Body of pancreas (tissue), 4 donors: ENCODE measurements around the gene TAPT1. TPM values are rescaled to one million over a fixed set of nuclear protein-coding genes. Genes with fewer than 3 reads are reported as not detected.

Source experiments
- ATAC-seq: fragments of 150-250 bp; one replicate; pipeline ENCODE4 v1.9.1; 2016
- DNase-seq, 4 donors: peaks; one replicate each; pipeline ENCODE4 v3.0.0-alpha.2; 2019
- H3K27ac ChIP-seq, 4 donors: fragments of 200-600 bp; sonication (generic); 1 replicate in 3 of 4; 2 replicates in 1 of 4; pipeline versions ENCODE4 v1.5.1 to v1.6.1; 2016 to 2019; ENCODE audit warnings: mild to moderate bottlenecking in 1 of 4, mixed read lengths in 1 of 4, moderate library complexity in 1 of 4
- H3K27me3 ChIP-seq, 2 donors: fragments of 200-600 bp; sonication (generic); one replicate each; pipeline ENCODE4 v1.6.0; 2016; ENCODE audit warnings: mild to moderate bottlenecking in 1 of 2
- H3K36me3 ChIP-seq, 2 donors: fragments of 200-600 bp; sonication (generic); replicated peaks in 1 of 2; 2 replicates each; pipeline ENCODE4 v1.5.1; 2016; ENCODE audit warnings: low read depth in 2 of 2; ENCODE audit not compliant: insufficient read depth in 1 of 2
- H3K4me1 ChIP-seq: fragments of 200-600 bp; sonication (generic); one replicate; pipeline ENCODE4 v1.6.0; 2016
- H3K4me3 ChIP-seq, 2 donors: fragments of 200-600 bp; sonication (generic); 1 replicate in 1 of 2; 2 replicates in 1 of 2; pipeline ENCODE4 v1.5.1; 2016 to 2019
- H3K9me3 ChIP-seq, 3 donors: fragments of 200-600 bp; sonication (generic); 1 replicate in 2 of 3; 2 replicates in 1 of 3; pipeline ENCODE4 v1.5.1; 2016
- POLR2A ChIP-seq, 3 donors: fragments of 450-650 bp; IDR thresholded peaks; one replicate each; pipeline ENCODE4 v1.6.1; 2016; ENCODE audit warnings: antibody characterized with exemption in 3 of 3, mild to moderate bottlenecking in 2 of 3
- WGBS, 2 donors: methylation state at CpG; one replicate each; pipeline ENCODE4 v1.1.5; 2017; 5-methylcytosine and 5-hydroxymethylcytosine counted together
- intact Hi-C: fragments of 100-400 bp; cut with DNase I; formaldehyde crosslinking; loops from one replicate; pipeline ENCODE4 v1.15.1; 2023
- total RNA-seq, 2 donors: library from RNA; depleted of rRNA; stranded (reverse); fragments of >200 nt; gene quantifications; one replicate each; pipeline ENCODE4 v1.1.0, GENCODE V29; 2016
- TF ChIP-seq, protein P1 (sequence below), 7 experiments: fragments of 450-650 bp in 4 of 7; fragments of 200-600 bp in 3 of 7; sonication (generic) in 3 of 7; IDR thresholded peaks; one replicate each; pipeline ENCODE4 v1.5.1; 2016 to 2019; ENCODE audit warnings: antibody characterized with exemption in 7 of 7

TAPT1 gene
- total RNA-seq, 2 donors from 2014 or later: 26.4 to 30.9 TPM

DNA sequence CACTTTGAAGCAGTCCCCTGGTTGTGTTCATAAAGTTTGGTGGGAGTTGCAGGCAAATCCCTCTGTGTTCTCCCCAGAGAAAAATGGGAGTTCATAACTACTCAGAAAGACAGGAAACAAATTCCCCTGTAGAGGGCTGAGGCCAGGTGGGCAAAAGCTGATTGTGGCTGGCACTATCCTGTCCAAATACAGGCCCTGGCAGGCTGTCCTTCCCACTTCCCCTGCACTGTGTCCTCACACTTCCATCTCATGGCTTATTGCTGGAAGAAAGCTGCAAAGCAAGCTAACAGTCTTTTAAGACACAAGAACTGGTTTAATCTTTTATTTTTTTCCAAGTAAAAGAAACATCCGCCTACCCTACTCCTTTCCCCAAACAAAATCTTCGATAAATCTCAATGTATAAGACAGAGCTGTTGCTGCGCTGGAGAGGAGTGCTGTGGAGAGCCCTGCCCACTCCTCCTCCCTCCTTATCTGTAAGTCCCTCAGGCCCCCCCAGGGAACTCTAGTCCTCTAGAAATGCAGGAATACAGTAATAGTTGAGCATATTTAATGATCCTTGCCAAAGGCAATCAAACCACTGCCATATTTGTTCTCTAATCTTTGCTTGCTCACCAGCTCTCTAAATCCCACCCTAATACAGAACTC is 14.0 kb downstream of the TAPT1 start:
- peaks cover 31% of the 10 kb centered on the region for H3K4me1 ChIP-seq
- H3K36me3 ChIP-seq: no peaks in the 10 kb centered on the region
- no peak for DNase-seq
- no peaks in the 10 kb centered on the region for H3K9me3 ChIP-seq
- no peak for TF ChIP-seq POLR2A (IDR thresholded peaks at IDR 0.05)
- TF ChIP-seq, protein P1, sequence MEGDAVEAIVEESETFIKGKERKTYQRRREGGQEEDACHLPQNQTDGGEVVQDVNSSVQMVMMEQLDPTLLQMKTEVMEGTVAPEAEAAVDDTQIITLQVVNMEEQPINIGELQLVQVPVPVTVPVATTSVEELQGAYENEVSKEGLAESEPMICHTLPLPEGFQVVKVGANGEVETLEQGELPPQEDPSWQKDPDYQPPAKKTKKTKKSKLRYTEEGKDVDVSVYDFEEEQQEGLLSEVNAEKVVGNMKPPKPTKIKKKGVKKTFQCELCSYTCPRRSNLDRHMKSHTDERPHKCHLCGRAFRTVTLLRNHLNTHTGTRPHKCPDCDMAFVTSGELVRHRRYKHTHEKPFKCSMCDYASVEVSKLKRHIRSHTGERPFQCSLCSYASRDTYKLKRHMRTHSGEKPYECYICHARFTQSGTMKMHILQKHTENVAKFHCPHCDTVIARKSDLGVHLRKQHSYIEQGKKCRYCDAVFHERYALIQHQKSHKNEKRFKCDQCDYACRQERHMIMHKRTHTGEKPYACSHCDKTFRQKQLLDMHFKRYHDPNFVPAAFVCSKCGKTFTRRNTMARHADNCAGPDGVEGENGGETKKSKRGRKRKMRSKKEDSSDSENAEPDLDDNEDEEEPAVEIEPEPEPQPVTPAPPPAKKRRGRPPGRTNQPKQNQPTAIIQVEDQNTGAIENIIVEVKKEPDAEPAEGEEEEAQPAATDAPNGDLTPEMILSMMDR (IDR thresholded peaks at IDR 0.05): no peak
- WGBS, 2 donors: 67 to 83% methylated on average over 3 of the region's 3 CpGs
- ATAC-seq: no peak
- no peak overlapping the region for H3K4me3 ChIP-seq
- no peaks in the 10 kb centered on the region for H3K27me3 ChIP-seq
- no peak overlapping the region for H3K27ac ChIP-seq
- intact Hi-C loops: no loop called here

DNA sequence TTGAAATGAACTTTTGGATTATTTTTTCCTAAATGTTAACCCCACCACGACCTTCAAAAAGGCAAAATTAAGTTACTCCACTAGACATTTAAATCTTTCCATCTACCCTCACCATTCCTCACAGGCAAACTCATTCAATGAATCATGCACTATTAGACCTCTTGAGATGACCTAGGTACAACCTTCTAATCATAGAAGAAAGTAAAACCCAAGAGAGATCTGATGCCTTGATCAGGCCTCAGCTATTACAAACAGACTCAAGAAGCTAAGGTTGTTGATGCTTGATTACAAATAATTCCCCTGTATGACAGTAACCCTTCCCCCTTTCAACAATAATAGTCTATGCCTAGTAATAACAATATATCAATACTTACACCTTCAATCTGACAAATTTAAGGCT is 18.9 kb downstream of the TAPT1 start:
- H3K27ac ChIP-seq: no peak overlapping the region
- 83 to 97% methylated on average over 1 of the region's 1 CpG for WGBS, 2 donors
- H3K9me3 ChIP-seq: no peaks in the 10 kb centered on the region
- DNase-seq: no peak
- intact Hi-C loops: no loop called here
- H3K4me3 ChIP-seq: no peak overlapping the region
- H3K4me1 ChIP-seq: no peaks in the 10 kb centered on the region
- TF ChIP-seq, protein P1 (IDR thresholded peaks at IDR 0.05): no peak
- no peak for TF ChIP-seq POLR2A (IDR thresholded peaks at IDR 0.05)
- ATAC-seq: no peak
- H3K27me3 ChIP-seq: no peaks in the 10 kb centered on the region
- H3K36me3 ChIP-seq: no peaks in the 10 kb centered on the region

DNA sequence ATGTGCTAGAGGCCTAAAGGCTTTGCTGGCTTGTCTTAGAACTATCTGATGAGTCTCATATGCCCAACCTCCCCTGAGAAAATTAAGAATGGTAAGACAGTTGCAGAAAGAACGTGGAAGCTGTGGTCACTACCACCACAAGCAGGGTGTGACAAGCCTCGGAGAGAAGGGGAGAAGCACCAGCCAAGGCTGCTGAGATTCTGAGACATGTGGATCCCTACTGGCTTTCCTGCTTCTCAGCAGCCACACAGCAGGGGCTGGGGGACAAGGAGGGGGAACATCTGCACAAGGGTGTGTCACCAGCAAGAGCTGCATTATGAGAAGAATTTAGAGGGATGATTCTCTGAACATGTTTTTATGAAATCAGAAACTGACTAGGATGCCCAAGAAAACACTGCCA is 19.4 kb downstream of the TAPT1 start:
- Histone ChIP-seq H3K36me3 (no peaks in the 10 kb centered on the region), H3K4me3 (no peak overlapping the region), H3K27me3 (no peaks in the 10 kb centered on the region), H3K27ac (no peak overlapping the region), H3K9me3 (no peaks in the 10 kb centered on the region), H3K4me1 (no peaks in the 10 kb centered on the region)
- ATAC-seq (no peak), DNase-seq (no peak)
- 70 to 75% methylated on average over 2 of the region's 2 CpGs for WGBS, 2 donors
- no peak for TF ChIP-seq POLR2A (IDR thresholded peaks at IDR 0.05)
- TF ChIP-seq, protein P1 (IDR thresholded peaks at IDR 0.05): no peak
- intact Hi-C loops: no loop called here

DNA sequence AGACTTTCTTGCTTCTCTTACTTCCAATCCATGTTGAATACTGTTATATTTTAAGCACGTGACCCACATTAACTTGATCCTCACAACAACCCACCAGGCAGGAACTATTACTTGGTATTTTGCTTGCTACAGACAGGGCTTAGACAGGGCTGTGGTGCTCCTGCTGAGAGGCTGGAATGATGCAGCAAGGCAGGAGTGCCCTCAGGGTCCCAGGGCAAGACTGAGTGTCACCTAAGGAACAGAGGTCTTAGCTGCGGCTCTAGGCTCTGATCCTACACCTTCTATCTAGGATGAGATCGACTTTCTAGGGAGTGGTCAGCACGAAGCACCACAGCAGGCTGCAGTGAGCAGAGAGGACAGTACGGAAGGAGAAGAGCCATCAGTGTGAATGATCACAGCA is 20.0 kb downstream of the TAPT1 start:
- WGBS, 2 donors: 81 to 85% methylated on average over 5 of the region's 5 CpGs
- no peak for ATAC-seq

More for the DNA sequence above, 20.0 kb downstream of the TAPT1 start:
- no peak for DNase-seq
- Histone ChIP-seq H3K9me3 (no peaks in the 10 kb centered on the region), H3K36me3 (no peaks in the 10 kb centered on the region), H3K27ac (no peak overlapping the region), H3K4me3 (no peak overlapping the region), H3K4me1 (no peaks in the 10 kb centered on the region), H3K27me3 (no peaks in the 10 kb centered on the region)
- TF ChIP-seq, protein P1 (IDR thresholded peaks at IDR 0.05): no peak
- TF ChIP-seq POLR2A (IDR thresholded peaks at IDR 0.05): no peak
- intact Hi-C loops: no loop called here
